Type B pancreatic cell (in vitro differentiated cells): ENCODE measurements around the gene LARP1B. TPM values are rescaled to one million over a fixed set of nuclear protein-coding genes. Genes with fewer than 3 reads are reported as not detected.
A peak's percentile ranks its signal among the peaks of the same experiment; 100 is the strongest.

Experiments
- DNase-seq: peaks from one replicate; pipeline ENCODE4 v3.0.0; 2021; ENCODE audit warnings: mixed read lengths; ENCODE audit not compliant: unreplicated experiment; ENCODE audit errors: extremely low spot score
- H3K27ac Mint-ChIP-seq: 2 replicates; pipeline ENCODE4 v1.8.0; 2021; ENCODE audit warnings: mild to moderate bottlenecking, mixed read lengths
- H3K27me3 Mint-ChIP-seq: 2 replicates; pipeline ENCODE4 v1.8.0; 2021; ENCODE audit warnings: mixed read lengths
- H3K36me3 Mint-ChIP-seq: 2 replicates; pipeline ENCODE4 v1.8.0; 2021; ENCODE audit warnings: mixed read lengths
- H3K4me1 Mint-ChIP-seq: one replicate; pipeline ENCODE4 v1.8.0; 2021; ENCODE audit warnings: mixed read lengths; ENCODE audit not compliant: unreplicated experiment
- H3K4me3 Mint-ChIP-seq: 2 replicates; pipeline ENCODE4 v1.8.0; 2021; ENCODE audit warnings: mild to moderate bottlenecking, mixed read lengths
- H3K9me3 Mint-ChIP-seq: 2 replicates; pipeline ENCODE4 v1.8.0; 2021; ENCODE audit warnings: mixed read lengths
- CTCF ChIP-seq: fragments of 200-600 bp; sonication (generic); conservative IDR thresholded peaks from 2 replicates; pipeline ENCODE4 v1.5.0; 2021; ENCODE audit warnings: antibody characterized with exemption, mild to moderate bottlenecking
- total RNA-seq: library from RNA; stranded (reverse); gene quantifications from 2 replicates; pipeline ENCODE4 v1.2.1, GENCODE V29; 2021; ENCODE audit warnings: low replicate concordance

The LARP1B gene
- total RNA-seq, 1 donor from 2014 or later, result 16.1 TPM

- H3K4me1 Mint-ChIP-seq, result peaks cover 4% of the 10 kb centered on the region
- no peaks in the 10 kb centered on the region for H3K27me3 Mint-ChIP-seq
- DNase-seq, result no peak
- H3K9me3 Mint-ChIP-seq, result no peaks in the 10 kb centered on the region
- H3K4me3 Mint-ChIP-seq, result no peak overlapping the region
- H3K36me3 Mint-ChIP-seq, result no peaks in the 10 kb centered on the region
- no peak overlapping the region for H3K27ac Mint-ChIP-seq
- no peak for TF ChIP-seq CTCF
These were observed 160.5 kb downstream of the LARP1B start for GRCh38 chr4:128221586-128221985.

- Mint-ChIP-seq H3K4me3 (no peak overlapping the region), H3K9me3 (peaks cover 8% of the 10 kb centered on the region), H3K4me1 (peaks cover 27% of the 10 kb centered on the region), H3K27ac (no peak overlapping the region), H3K27me3 (no peaks in the 10 kb centered on the region), H3K36me3 (no peaks in the 10 kb centered on the region)
- no peak for DNase-seq
- TF ChIP-seq CTCF, result no peak
These were observed 164.0 kb downstream of the LARP1B start for GRCh38 chr4:128225148-128225547.

- no peak for TF ChIP-seq CTCF
- DNase-seq, result no peak
- peak overlapping the region; percentile 79 for H3K27ac Mint-ChIP-seq
These were observed 167.0 kb downstream of the LARP1B start for GRCh38 chr4:128227991-128228571.

GRCh38 chr4:128228845-128229795, 168.0 kb downstream of the LARP1B start:
- Mint-ChIP-seq H3K36me3 (no peaks in the 10 kb centered on the region), H3K4me1 (peaks cover 27% of the 10 kb centered on the region), H3K27ac (peak overlapping the region; percentile 79), H3K4me3 (peak overlapping the region; percentile 15), H3K9me3 (peaks cover 8% of the 10 kb centered on the region), H3K27me3 (no peaks in the 10 kb centered on the region)
- TF ChIP-seq CTCF, result no peak
- no peak for DNase-seq

More at GRCh38 chr4:128227991-128228571, 167.0 kb downstream of the LARP1B start:
- H3K4me1 Mint-ChIP-seq, result peaks cover 27% of the 10 kb centered on the region
- H3K9me3 Mint-ChIP-seq, result peaks cover 8% of the 10 kb centered on the region
- peak overlapping the region; percentile 15 for H3K4me3 Mint-ChIP-seq
- no peaks in the 10 kb centered on the region for H3K27me3 Mint-ChIP-seq
- H3K36me3 Mint-ChIP-seq, result no peaks in the 10 kb centered on the region

- no peaks in the 10 kb centered on the region for H3K27me3 Mint-ChIP-seq
- no peak overlapping the region for H3K27ac Mint-ChIP-seq
- DNase-seq, result no peak
- H3K36me3 Mint-ChIP-seq, result no peaks in the 10 kb centered on the region
- H3K4me3 Mint-ChIP-seq, result no peak overlapping the region
- TF ChIP-seq CTCF, result no peak
- H3K9me3 Mint-ChIP-seq, result peaks cover 8% of the 10 kb centered on the region
- H3K4me1 Mint-ChIP-seq, result peaks cover 19% of the 10 kb centered on the region
These were observed 171.6 kb downstream of the LARP1B start for GRCh38 chr4:128232719-128233118.
